NCI-H446 treated with DMSO at 0.1 percent for 48 hours (cell line): ENCODE data around the gene TUSC1.
"Not testable (repeated sequence)": the region's sequence is repeated elsewhere in the genome, so short reads cannot be mapped to it uniquely, and the experiment has no call there.

Experiments used
- DNase-seq: peaks from one replicate; lab custom pipeline; 2025; lab: John Stamatoyannopoulos, UW

Gene TUSC1

GRCh38 chr9:25678147-25678666 lies at the start of gene TUSC1:
TUSC1 (minus strand) TSS chr9:25678444; CDS start chr9:25678312, 132 bp downstream.
- peak; percentile 56 for DNase-seq

- no peak for DNase-seq
These were observed 48.7 kb upstream of the TUSC1 start for GRCh38 chr9:25726871-25727410.

DNA sequence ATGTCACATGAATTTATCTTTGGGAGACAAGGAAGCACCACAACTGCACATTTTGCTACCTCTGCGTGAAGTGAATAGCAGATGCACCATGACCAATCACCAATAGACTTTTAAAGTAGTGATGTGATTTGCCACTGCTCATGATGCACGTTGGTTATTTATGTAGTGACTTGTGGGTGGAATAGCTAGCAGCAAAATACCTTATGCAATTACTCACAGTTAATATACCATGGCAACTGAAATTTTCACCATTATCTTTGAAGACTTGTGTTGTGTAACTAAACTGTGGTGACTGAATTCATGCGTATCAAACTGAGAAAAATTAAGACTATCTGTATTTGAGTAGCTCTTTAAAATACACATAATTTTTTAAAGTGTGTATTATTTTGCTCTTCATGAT lies 46.2 kb upstream of the TUSC1 start:
- DNase-seq, result no peak

DNA sequence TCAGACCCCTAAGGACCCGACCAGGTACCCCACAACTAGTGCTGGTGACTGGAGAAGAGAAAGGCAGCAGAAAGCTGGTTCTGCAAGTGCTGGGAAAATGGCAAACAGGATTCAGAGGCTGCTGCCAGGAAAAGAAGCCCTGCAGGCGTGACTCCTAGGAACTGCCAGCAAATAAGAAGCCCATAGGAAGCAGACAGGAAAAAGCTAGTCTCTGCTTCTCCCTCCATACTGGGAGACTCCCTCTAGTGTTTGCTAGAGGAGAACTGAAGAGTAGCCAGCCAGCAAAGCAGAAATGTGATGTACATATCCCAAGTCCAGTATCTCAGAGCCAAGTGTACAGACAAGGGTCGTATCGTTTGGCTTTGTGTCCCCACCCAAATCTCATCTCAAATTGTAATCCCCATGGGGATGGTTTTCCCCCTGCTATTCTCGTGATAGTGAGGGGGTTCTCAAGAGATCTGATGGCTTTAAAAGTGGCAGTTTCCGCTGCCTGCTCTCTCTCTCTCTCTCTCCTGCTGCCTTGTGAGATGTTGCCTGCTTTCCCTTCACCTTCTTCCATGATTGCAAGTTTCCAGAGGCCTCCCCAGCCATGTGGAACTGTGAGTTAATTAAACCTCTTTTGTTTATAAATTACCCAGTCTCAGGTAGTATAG lies 38.1 kb upstream of the TUSC1 start:
- DNase-seq, result no peak

- no peak for DNase-seq
These were observed 31.7 kb upstream of the TUSC1 start for GRCh38 chr9:25709941-25710340.

DNA sequence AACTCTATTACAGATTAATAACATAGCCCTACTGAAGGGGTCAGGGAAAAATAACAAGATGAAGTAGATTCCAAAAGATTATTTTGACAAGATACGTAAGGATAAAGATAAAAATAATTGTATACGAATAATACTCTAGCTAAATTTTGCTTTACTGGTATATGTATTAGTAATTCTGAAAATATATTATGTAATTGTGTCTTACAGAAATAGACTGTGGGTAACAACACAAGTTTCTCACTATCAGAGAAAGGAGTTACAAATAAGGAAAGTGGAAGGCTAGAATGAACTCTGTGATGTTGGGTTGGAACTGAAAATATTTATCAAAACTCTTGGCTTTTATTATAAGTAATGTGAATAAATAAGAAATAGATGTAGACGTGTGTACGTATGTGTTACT lies 26.6 kb upstream of the TUSC1 start:
- DNase-seq, result no peak

DNA sequence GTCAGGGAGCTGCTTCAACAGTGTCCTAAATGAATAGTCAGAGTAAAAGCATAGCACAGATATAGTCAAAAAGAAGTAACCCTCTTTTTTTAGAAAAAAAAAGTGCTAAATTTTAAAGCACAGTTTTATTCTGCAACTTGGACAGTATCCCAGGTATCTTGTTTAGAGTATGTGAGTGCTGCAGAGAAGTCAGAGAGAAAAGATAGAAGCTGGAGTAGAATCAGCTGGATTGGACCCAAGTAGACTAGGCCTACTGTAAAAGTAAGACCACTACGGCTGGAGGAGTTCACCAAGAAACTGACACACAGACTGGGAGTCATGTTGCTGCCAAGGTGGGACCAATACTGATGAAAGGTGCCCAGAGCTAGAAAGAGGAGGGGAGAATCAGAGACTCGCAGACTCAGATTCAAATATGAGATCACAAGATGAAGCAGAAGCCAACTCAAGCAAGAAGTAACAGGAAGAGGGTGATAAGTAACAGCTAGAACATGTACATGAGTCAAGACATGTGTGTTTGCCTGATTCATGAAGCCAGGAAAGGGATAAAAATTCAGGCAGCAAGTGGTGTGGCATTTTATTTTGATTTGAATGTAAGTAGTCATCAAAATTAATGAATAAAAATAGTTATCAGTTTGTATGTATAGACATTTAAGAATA lies 25.6 kb upstream of the TUSC1 start:
- DNase-seq, result no peak

GRCh38 chr9:25702536-25702935 lies 24.3 kb upstream of the TUSC1 start:
- no peak for DNase-seq

GRCh38 chr9:25700899-25701298 lies 22.7 kb upstream of the TUSC1 start:
- not testable (repeated sequence) for DNase-seq

- DNase-seq, result no peak
These were observed 22.2 kb upstream of the TUSC1 start for GRCh38 chr9:25700430-25700829.

GRCh38 chr9:25691786-25692185 lies 13.5 kb upstream of the TUSC1 start:
- no peak for DNase-seq

GRCh38 chr9:25684321-25684720 lies 6.1 kb upstream of the TUSC1 start:
- no peak for DNase-seq

GRCh38 chr9:25681266-25681665 lies 3.0 kb upstream of the TUSC1 start:
- DNase-seq, result no peak

- no peak for DNase-seq
These were observed 659 bp upstream of the TUSC1 start for GRCh38 chr9:25678846-25679360.

GRCh38 chr9:25677301-25678146 lies 720 bp downstream of the TUSC1 start:
- peak; percentile 35 for DNase-seq

DNA sequence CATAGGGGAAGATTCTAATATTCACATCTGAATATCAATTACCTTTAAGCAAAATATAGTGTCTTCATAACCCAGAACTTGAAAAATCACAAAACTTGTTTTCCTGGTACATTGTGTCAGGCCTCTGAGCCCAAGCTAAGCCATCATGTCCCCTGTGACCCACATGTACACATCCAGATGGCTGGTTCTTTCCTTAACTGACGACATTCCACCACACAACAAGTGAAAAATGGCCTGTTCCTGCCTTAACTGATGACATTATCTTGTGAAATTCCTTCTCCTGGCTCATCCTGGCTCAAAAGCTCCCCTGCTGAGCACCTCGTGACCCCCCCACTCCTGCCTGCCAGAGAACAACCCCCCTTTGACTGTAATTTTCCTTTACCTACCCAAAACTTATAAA lies 2.4 kb downstream of the TUSC1 start:
- DNase-seq, result not testable (repeated sequence)

DNA sequence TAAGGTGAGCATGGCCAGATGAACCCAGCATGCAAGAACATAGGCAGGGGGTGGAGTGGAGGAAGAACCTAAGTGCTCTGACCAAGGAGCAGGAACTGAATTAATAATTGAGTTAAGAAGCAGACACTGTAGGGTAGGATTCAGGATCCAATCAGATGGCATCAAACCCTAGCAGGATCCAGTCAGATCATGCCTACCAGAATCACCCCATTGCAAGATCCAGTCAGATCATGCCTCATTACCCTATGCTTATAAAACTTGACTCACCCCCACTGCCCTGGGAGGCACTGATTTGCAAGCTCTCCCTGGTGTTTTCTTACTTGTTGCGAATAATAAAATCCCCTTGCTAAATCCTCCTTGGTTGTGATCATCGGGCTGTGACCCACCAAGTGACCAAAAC lies 19.7 kb downstream of the TUSC1 start:
- DNase-seq, result no peak

GRCh38 chr9:25654417-25654816 lies 23.8 kb downstream of the TUSC1 start:
- DNase-seq, result no peak

DNA sequence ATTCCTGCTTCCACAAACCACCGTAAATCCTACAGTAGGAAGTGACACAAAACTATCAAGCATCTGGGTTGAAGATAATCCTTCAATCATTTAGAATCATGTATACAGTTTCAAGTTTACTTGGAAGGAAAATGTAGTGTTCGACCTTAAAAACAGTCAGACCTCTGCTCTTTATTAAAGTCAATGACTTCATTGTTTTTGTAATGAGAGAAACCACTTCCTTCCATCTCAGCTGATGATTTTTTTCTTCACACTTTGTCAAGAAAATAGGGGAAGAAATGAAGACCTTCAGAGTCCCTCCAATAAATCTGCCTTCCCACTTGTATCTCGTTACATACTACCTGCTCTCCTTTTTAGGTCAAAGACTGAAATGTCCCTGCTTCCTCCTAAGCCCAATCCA lies 30.1 kb downstream of the TUSC1 start:
- no peak for DNase-seq

GRCh38 chr9:25636026-25636425 lies 42.2 kb downstream of the TUSC1 start:
- no peak for DNase-seq

GRCh38 chr9:25629231-25629630 lies 49.0 kb downstream of the TUSC1 start:
- no peak for DNase-seq
